RWPE1 (cell line): ENCODE measurements around the gene DCTD.

Experiments used
- CTCF ChIA-PET: fragments of 350-600 bp; sonication (Branson Sonifier 250); formaldehyde crosslinking; extraction: SDS; loops from one replicate; lab custom pipeline; 2021; lab: Yijun Ruan, JAX
- POLR2A ChIA-PET: fragments of 400-600 bp; formaldehyde crosslinking; extraction: SDS; loops from one replicate; lab custom pipeline; 2020; ENCODE audit warnings: antibody characterized with exemption; ENCODE audit not compliant: low non-redundant PET; lab: Yijun Ruan, JAX
- DNase-seq: peaks from one replicate; pipeline ENCODE4 v3.0.0; 2012; ENCODE audit warnings: low spot score
- H3K27ac ChIP-seq: fragments of 450-650 bp; 2 replicates; pipeline ENCODE4 v1.5.1; 2017
- TF ChIP-seq, protein P1 (sequence below): fragments of 450-650 bp; conservative IDR thresholded peaks from 2 replicates; pipeline ENCODE4 v1.5.1; 2017; ENCODE audit warnings: low read depth, mild to moderate bottlenecking

The DCTD gene

DNA sequence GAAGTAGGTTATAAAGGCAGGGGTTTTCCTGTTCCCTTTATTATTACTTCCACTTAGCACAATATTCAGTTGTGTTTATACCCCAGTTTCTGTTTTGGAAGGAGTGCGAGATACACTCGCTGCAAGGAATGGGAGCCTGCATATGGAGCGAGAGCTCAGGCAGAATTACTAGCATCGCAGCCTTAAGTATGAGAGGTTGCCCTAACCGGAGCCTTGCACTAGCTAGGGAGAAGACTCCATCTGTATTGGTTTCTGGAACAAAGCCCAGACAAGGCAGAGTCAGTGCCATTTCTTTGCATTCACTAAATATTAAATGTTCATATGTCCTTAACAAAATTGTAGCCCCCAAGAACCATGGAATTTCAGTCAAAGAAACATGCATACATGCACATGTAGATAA lies 6.2 kb upstream of the DCTD start:
- CTCF ChIA-PET = interaction anchor here (0.6 kb wide), 2 partner anchors 35 to 170 kb away, joined by 3 to 6 read pairs; no protein-coding TSS in a partner anchor
- no peak for DNase-seq
- no peak overlapping the region for H3K27ac ChIP-seq
- POLR2A ChIA-PET = no interaction called here
- TF ChIP-seq, protein P1, sequence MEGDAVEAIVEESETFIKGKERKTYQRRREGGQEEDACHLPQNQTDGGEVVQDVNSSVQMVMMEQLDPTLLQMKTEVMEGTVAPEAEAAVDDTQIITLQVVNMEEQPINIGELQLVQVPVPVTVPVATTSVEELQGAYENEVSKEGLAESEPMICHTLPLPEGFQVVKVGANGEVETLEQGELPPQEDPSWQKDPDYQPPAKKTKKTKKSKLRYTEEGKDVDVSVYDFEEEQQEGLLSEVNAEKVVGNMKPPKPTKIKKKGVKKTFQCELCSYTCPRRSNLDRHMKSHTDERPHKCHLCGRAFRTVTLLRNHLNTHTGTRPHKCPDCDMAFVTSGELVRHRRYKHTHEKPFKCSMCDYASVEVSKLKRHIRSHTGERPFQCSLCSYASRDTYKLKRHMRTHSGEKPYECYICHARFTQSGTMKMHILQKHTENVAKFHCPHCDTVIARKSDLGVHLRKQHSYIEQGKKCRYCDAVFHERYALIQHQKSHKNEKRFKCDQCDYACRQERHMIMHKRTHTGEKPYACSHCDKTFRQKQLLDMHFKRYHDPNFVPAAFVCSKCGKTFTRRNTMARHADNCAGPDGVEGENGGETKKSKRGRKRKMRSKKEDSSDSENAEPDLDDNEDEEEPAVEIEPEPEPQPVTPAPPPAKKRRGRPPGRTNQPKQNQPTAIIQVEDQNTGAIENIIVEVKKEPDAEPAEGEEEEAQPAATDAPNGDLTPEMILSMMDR = no peak

DNA sequence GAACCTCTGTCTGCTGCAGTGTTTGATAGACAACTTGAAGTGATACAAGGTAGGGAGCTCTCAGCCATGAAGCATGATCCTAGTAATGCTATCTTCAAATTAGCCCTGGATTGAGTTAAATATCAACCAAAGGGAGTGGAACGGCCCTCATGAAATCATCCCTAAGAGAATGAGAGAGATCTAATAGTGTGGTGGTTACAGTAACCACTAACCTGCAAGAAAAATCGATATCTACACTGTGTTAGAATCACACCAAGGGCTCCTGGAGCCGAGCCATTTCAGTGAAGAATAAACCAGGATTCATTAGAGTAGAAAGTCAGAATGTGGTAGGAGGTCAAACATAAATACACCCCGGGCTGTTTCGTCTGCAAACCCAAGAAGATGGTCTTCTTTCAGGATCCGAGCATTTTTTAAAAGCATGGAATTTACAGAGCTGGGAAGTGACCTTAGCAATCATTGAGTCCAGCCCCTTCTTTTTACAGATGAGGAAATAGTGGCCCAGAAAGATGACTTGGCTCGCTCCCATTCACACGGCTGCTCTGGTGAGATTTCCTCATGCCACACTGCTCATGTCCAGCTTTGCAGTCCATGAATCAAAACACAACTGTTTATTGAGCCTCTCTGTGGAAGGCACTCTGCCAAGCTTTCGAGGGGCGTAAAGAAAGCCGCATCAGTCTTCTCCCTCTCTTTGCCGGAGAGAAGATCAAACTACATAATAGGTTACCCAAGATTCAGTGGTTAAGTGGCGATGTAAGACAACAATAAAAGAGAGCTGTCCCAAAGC lies 5.5 kb upstream of the DCTD start:
- TF ChIP-seq, protein P1 = no peak
- H3K27ac ChIP-seq = no peak overlapping the region
- no peak for DNase-seq
- POLR2A ChIA-PET = no interaction called here
- CTCF ChIA-PET = interaction anchor here (0.6 kb wide), 1 partner anchor 171 kb away, joined by 6 read pairs; no protein-coding TSS in a partner anchor

DNA sequence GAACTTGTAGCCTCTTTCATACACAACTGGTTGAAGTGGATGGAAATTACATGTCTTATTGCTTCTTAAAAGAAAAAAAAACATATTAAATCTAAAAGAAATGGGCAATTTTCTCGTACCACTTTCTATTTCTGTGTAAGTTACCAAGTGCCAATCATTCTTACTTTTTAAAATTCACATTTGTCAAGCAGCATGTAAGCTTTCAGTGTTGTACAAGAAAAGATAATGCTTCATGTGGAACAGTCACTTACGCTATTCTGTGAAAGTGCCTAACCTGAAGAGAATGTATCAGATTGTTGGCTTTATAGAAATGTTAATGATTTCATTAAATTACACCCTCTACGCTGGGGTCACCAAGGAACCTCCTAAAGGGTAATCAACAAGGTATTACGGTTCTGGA lies 4.4 kb upstream of the DCTD start:
- TF ChIP-seq, protein P1 = no peak
- no peak overlapping the region for H3K27ac ChIP-seq
- no peak for DNase-seq
- ChIA-PET CTCF (no interaction called here), POLR2A (no interaction called here)

DNA sequence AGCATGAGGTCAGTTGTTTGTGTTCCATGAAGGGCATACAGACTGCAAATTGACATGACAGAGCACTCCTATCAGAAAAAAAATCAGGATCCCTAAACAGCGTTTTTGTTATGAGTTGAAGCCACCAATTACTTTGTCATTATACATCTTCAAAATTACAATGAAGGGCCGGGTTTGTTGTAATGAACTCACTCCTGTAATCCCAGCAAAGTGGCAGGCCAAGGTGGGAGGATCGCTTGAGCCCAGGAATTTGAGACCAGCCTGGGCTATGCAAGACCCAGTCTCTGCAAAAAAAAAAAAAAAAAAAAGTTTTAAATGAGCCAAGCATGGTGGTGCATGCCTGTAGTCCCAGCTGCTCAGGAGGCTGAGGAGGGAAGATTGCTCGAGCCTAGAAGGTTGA lies 3.5 kb upstream of the DCTD start:
- CTCF ChIA-PET = no interaction called here
- no peak overlapping the region for H3K27ac ChIP-seq
- TF ChIP-seq, protein P1 = no peak
- DNase-seq = no peak
- POLR2A ChIA-PET = interaction anchor here (0.6 kb wide), 1 partner anchor 728 kb away, joined by 4 read pairs; no protein-coding TSS in a partner anchor

- no peak overlapping the region for H3K27ac ChIP-seq
- TF ChIP-seq, protein P1 = no peak
- DNase-seq = no peak
- CTCF ChIA-PET = interaction anchor here (0.7 to 0.9 kb wide), 2 partner anchors 47 to 401 kb away, joined by 3 read pairs; partner anchors contain the start of gene CLDN22
- POLR2A ChIA-PET = no interaction called here
Measured at GRCh38 chr4:182918791-182919302, 1.7 kb upstream of the DCTD start.

GRCh38 chr4:182918044-182918607 lies 940 bp upstream of the DCTD start:
- ChIA-PET CTCF (interaction anchor here (0.7 to 0.9 kb wide), 2 partner anchors 48 to 402 kb away, joined by 3 read pairs; partner anchors contain the start of gene CLDN22), POLR2A (no interaction called here)
- H3K27ac ChIP-seq = peak overlapping the region; percentile 90
- no peak for DNase-seq
- TF ChIP-seq, protein P1 = no peak
